Measurements from ENCODE around the gene FUT7. TPM values are rescaled to one million over a fixed set of nuclear protein-coding genes. Genes with fewer than 3 reads are reported as not detected.
A peak's percentile ranks its signal among the peaks of the same experiment; 100 is the strongest.

Gene FUT7
- total RNA-seq, 1 donor from 2014 or later, result not detected

DNA sequence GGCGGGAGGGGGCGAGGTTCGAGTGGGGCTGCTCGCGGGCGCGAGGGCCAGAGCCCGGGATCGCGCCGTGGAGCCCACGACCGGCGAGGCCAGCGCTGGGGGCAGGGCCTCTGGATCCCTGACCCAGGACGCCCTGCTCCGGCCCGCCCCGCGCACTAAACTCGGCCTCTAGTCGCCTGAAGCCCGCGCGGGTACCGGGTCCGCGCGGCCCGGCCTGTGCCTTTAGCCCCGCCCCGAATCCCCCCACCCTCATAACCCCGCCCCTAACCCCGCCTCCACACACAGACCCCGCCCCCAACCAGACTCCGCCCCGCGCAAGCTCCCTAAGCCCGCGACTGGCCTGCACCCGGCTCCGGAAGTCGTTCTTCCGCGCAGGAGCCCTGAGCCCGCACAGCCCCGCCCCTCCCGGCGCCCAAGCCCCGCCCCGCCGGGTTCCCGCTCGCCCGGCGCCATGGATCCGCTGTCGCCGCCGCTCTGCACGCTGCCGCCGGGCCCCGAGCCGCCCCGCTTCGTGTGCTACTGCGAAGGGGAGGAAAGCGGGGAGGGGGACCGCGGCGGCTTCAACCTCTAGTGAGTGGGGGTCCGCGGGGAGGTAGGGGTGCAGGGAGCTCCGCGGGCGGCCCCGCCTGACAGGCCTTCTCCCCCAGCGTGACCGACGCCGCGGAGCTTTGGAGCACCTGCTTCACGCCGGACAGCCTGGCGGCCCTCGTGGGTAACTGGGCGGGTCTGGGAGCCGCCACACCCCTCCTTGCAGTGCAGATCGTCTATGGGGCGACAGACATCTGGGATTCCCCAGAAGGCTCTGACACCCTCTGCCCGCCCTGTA, 39.7 kb downstream of the FUT7 start, which contains the start of gene PAXX:
TSS of gene PAXX (plus strand) at position 430 of the 826 bp plus-strand sequence. CDS start at position 452, 22 bp downstream.
- Mint-ChIP-seq H3K4me1 (ENCODE audit: low read depth) (peaks cover 10% of the 10 kb centered on the region), H3K9me3 (no peaks in the 10 kb centered on the region), H3K4me3 (ENCODE audit: low read depth) (peak within 1 kb of the TSS; percentile 83), H3K27ac (peak within 1 kb of the TSS; percentile 77), H3K27me3 (ENCODE audit: low read depth) (peaks cover 17% of the 10 kb centered on the region), H3K36me3 (ENCODE audit: low read depth) (peaks cover 10% of the 10 kb centered on the region)
- intact Hi-C loops (cut with micrococcal nuclease), result loop anchor here (1.0 to 5.0 kb wide), 3 partner anchors 35 to 201 kb away; partner anchors contain the start of genes ABCA2 and TMEM141
- peak; percentile 93 for DNase-seq (ENCODE audit: low spot score)

DNA sequence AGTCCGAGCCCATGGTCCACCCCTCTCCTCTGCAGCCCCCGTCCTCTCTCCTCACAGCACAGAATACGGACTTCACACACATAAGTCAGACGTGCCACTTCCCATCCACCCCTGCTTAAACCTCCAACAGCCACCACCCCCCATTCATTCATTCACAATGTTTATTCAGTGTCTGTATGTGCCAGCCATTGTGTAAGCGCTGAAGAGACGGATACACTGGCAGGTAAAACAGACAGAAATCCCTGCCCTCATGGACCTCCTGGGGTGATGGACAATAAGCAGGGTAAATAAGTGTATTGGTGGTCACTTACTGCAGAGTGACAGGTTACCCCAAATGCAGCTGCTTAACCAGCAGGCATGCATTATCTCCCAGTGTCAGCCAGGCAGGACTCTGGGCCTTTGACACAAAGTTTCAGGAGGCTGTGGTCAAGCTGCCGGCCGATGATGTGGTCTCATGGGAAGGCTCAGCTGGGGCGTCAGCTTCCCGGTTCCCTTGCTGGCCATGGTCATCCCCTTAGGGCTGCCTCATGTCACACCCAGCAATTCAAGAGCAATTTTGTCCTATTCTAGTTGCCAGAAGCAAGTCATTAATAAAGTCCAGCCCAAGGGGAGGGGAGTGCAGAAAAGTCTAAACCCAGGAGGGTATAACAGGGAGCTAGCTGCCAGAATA, 41.5 kb downstream of the FUT7 start:
- Mint-ChIP-seq H3K4me1 (ENCODE audit: low read depth) (peaks cover 8% of the 10 kb centered on the region), H3K4me3 (ENCODE audit: low read depth) (peak overlapping the region; percentile 78), H3K27ac (peak overlapping the region; percentile 67), H3K36me3 (ENCODE audit: low read depth) (peaks cover 10% of the 10 kb centered on the region), H3K27me3 (ENCODE audit: low read depth) (peaks cover 24% of the 10 kb centered on the region), H3K9me3 (no peaks in the 10 kb centered on the region)
- intact Hi-C loops (cut with micrococcal nuclease), result loop anchor here (5.0 kb wide), 1 partner anchor 37 kb away; the partner anchor contains the start of gene ABCA2
- DNase-seq (ENCODE audit: low spot score), result no peak

DNA sequence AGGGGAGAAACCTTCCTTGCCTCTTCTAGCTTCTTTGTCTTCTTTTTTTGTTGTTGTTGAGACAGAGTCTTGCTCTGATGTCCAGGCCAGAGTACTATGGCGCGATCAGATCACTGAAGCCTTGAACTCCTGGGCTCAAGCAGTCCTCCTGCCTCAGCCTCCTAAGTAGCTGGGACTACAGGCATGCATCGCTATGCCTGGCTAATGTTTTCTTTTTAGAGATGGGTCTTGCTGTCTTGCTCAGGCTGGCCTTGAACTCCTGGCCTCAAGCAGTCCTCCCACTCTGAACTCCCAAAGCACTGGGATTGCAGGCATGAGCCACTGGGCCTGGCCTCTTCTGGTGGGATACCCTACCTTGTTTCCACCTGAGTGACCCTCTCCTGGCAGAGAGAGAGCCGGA, 43.0 kb downstream of the FUT7 start:
- H3K9me3 Mint-ChIP-seq, result no peaks in the 10 kb centered on the region
- intact Hi-C loops (cut with micrococcal nuclease), result no loop called here
- peaks cover 28% of the 10 kb centered on the region for H3K27me3 Mint-ChIP-seq (ENCODE audit: low read depth)
- no peak for DNase-seq (ENCODE audit: low spot score)
- no peak overlapping the region for H3K4me3 Mint-ChIP-seq (ENCODE audit: low read depth)
- H3K27ac Mint-ChIP-seq, result no peak overlapping the region
- peaks cover 8% of the 10 kb centered on the region for H3K36me3 Mint-ChIP-seq (ENCODE audit: low read depth)
- peaks cover 8% of the 10 kb centered on the region for H3K4me1 Mint-ChIP-seq (ENCODE audit: low read depth)

DNA sequence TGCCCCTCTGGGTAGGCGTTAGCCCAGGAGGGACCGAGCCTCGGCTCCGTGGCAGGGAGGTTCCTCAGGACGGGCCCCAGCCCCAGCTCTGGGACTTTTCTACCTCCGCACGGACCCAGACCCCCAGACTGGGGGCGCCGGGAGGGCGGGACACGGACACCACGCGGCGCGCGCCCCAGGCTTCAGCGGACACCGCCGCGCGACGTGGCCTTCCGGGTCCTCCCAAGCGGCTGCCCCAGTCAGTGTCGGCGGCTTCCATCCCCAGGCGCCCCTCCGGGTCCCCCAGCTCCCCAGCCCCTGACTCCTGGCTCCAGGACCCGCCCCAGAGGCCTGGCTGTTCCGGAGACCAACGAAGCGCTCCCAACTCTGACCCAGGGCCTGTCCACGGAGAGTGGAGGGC, 46.0 kb downstream of the FUT7 start:
- H3K9me3 Mint-ChIP-seq, result no peaks in the 10 kb centered on the region

DNA sequence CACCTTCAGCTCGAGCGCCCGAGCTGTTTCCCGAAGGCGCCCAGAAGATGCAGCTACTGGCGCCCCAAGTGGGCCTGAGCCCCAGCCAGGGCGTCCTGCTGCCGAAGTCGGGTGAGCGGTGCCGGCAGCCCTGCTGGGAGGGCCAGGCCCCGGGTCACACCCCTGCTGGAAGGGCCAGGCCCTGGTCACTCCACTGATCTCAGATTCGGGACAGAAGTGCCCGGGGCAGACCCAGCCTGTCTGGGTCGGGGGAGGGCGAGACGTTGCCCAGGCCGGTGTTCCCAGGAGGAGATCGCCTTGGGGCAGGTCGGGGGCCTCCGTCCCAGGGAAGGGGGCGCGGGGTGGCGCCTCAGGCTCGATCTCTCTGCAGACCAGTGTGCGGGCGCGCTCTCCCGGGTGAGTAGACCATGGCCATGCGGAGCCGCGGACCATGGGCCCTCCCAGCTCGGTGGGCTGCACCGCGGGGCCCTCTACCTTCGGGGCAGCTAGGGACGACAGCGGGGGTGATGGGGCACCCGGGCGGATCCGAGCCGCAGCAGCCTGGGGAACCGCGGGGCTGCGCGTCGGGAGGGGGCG, 46.8 kb downstream of the FUT7 start:
- peaks cover 28% of the 10 kb centered on the region for H3K27me3 Mint-ChIP-seq (ENCODE audit: low read depth)
- no peak overlapping the region for H3K27ac Mint-ChIP-seq
- H3K4me3 Mint-ChIP-seq (ENCODE audit: low read depth), result no peak overlapping the region
- no peaks in the 10 kb centered on the region for H3K9me3 Mint-ChIP-seq
- intact Hi-C loops (cut with micrococcal nuclease), result no loop called here
- no peaks in the 10 kb centered on the region for H3K36me3 Mint-ChIP-seq (ENCODE audit: low read depth)
- DNase-seq (ENCODE audit: low spot score), result no peak
- H3K4me1 Mint-ChIP-seq (ENCODE audit: low read depth), result no peaks in the 10 kb centered on the region

More for the DNA sequence above, 46.0 kb downstream of the FUT7 start:
- Mint-ChIP-seq H3K4me3 (ENCODE audit: low read depth) (no peak overlapping the region), H3K4me1 (ENCODE audit: low read depth) (no peaks in the 10 kb centered on the region), H3K36me3 (ENCODE audit: low read depth) (no peaks in the 10 kb centered on the region), H3K27ac (no peak overlapping the region), H3K27me3 (ENCODE audit: low read depth) (peaks cover 30% of the 10 kb centered on the region)
- DNase-seq (ENCODE audit: low spot score), result no peak
- intact Hi-C loops (cut with micrococcal nuclease), result no loop called here

DNA sequence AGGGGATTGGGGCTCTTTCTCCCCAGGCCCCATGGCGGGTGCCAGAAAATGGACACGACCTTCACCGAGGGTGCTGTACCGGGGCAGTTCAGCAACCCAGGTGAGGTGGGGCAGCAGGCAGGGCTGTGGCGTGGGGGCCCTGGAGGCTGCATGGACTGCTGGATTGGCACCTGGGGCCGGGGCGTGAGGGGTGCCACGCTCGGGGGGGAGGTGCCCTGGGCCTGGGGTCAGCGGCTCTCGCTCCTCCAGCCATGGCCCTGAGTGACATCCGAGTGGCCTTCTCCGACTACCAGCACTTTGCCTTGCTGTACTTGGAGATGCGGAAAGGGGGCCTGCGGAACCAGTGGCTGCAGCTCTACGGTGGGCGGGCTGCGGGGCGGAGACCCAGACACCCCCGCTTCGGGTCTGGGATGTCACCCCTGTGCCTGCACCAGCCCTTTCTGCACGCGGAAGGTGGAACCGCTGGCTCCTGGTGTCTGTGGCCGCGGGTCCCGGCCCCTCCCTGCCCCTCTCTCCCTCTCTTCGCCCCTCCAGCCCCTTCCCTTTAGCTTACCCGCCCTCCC, 47.3 kb downstream of the FUT7 start:
- intact Hi-C loops (cut with micrococcal nuclease), result no loop called here
- Mint-ChIP-seq H3K36me3 (ENCODE audit: low read depth) (no peaks in the 10 kb centered on the region), H3K9me3 (no peaks in the 10 kb centered on the region), H3K4me1 (ENCODE audit: low read depth) (no peaks in the 10 kb centered on the region), H3K4me3 (ENCODE audit: low read depth) (no peak overlapping the region), H3K27ac (no peak overlapping the region), H3K27me3 (ENCODE audit: low read depth) (peaks cover 24% of the 10 kb centered on the region)
- DNase-seq (ENCODE audit: low spot score), result no peak

DNA sequence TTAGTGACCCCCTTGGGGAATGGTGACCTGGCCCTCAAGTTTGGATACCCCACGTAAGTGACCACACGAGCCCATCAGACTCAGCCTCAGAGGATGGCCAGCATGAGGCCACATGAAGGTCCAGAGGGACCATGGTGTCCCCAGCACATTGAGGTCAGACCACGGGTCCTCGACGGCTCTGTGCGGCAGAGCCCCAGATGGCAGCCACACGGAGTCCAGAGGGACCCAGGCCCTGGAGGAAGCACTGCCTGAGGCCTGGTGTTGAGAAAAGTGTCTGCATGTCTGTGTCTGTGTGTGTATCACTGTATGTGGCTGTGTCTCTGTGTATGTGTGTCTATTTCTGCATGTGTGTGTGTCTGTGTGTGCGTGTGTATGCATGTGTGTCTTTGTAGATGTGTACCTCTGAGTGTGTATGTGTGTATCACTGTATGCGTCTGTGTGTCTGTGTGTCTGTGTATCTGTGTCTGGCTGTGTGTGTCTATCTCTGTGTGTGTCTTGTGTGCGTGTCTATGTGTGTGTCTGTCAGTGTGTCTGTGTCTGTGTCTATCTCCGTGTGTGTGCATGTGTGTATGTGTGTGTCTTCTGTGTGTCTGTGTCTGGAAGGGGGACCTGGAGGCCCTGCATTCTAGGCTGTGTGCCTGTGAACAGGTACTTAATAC, 48.1 kb downstream of the FUT7 start:
- intact Hi-C loops (cut with micrococcal nuclease), result no loop called here
- H3K36me3 Mint-ChIP-seq (ENCODE audit: low read depth), result no peaks in the 10 kb centered on the region
- H3K27me3 Mint-ChIP-seq (ENCODE audit: low read depth), result peaks cover 21% of the 10 kb centered on the region
- H3K4me1 Mint-ChIP-seq (ENCODE audit: low read depth), result no peaks in the 10 kb centered on the region
- H3K4me3 Mint-ChIP-seq (ENCODE audit: low read depth), result no peak overlapping the region
- no peak overlapping the region for H3K27ac Mint-ChIP-seq
- no peaks in the 10 kb centered on the region for H3K9me3 Mint-ChIP-seq
- DNase-seq (ENCODE audit: low spot score), result no peak

DNA sequence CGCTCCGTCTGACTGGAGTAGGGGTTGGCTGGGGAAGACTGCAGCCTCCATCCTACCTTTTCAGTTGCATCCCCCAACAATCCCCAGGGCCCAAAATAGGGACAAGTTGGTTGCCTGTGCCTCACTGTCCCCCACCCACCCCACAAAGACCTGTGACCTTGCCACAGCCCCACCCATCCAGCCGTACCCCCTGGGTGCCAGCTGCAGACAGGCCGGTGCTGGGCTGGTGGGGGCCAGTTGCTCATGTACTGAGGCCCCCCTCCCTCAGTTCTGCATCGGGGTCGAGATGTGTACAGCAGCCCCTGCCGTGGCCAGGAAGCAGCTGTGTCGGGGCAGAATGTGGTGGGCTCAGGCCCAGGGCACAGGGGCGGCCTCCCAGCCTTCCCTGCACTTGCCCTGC, 48.7 kb downstream of the FUT7 start:
- intact Hi-C loops (cut with micrococcal nuclease), result no loop called here
- H3K4me3 Mint-ChIP-seq (ENCODE audit: low read depth), result no peak overlapping the region
- H3K9me3 Mint-ChIP-seq, result no peaks in the 10 kb centered on the region
- H3K36me3 Mint-ChIP-seq (ENCODE audit: low read depth), result no peaks in the 10 kb centered on the region
- no peaks in the 10 kb centered on the region for H3K4me1 Mint-ChIP-seq (ENCODE audit: low read depth)
- H3K27ac Mint-ChIP-seq, result no peak overlapping the region
- DNase-seq (ENCODE audit: low spot score), result no peak
- peaks cover 21% of the 10 kb centered on the region for H3K27me3 Mint-ChIP-seq (ENCODE audit: low read depth)

DNA sequence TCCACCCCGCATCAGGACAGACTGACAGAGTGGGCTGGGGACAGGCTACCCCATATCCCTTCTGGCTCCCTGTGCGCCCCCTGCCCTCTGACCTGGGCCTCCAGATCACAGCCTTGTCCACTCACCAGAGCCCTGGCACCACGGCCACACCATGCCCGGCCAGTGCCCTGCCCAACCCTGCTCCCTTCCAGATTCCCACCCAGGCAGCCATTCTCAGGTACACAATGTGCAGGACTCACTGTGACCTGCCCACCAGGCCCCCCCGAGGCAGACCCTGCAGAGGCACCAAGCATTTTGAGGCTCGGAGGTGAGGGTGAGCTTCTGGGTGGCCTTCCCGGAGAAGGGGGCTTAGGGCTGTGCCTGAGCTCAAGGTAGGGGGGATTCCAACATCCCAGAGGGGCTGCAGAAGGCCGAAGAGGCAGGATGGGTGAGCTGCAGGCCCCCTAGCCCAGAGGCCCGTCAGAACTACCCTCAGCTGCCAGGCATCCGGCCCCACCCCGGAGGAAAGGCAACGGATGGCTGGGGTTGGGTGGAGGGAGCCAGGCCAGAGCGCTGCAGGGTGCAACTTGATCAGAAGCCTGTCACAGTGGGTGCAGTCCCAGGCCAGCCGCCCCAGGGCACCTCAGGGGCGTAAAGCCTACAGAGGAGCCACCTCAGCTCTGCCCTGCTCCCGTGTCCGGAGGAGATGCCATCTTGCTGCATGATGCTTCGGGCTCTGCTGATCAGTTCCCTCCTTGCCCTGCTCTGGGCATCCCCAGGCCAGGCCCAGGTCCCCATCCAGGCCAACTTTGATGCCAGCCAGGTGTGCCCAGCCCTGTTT, 49.4 kb downstream of the FUT7 start, which contains the start of gene LCNL1:
TSS of gene LCNL1 (plus strand) at position 762 of the 820 bp plus-strand sequence. CDS start 594 bp downstream, outside the sequence.
- Mint-ChIP-seq H3K4me3 (ENCODE audit: low read depth) (no peak within 1 kb of the TSS), H3K36me3 (ENCODE audit: low read depth) (no peaks in the 10 kb centered on the region), H3K9me3 (no peaks in the 10 kb centered on the region), H3K27ac (no peak within 1 kb of the TSS), H3K27me3 (ENCODE audit: low read depth) (peaks cover 15% of the 10 kb centered on the region), H3K4me1 (ENCODE audit: low read depth) (no peaks in the 10 kb centered on the region)
- no peak for DNase-seq (ENCODE audit: low spot score)
- intact Hi-C loops (cut with micrococcal nuclease), result no loop called here

DNA sequence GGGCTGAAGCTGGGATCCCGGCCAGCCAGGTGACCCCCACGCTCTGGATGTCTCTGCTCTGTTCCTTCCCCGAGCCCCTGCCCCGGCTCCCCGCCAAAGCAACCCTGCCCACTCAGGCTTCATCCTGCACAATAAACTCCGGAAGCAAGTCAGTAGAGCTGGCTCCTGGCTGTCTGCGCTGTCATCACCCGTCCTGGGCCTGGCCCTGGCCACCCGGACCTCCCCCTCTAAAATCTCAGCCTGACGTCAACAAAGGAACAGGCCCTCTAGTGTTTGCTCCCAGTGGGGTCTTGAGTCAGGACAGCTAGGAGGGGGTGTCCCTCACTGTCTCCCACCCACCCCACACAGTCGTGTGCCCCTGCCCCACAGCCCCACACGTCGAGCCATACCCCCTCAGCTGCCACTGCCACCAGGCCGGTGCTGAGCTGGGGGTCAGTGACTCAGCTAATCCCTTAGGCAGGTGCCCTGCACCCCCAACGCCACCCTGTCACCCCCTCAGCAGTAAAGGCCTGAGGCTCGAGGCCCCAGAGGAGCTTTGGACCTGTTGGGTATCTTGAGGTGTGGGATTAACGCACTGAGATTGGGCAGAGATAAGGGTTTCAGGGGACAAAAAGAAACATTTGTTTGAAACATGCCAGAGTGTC, 50.2 kb downstream of the FUT7 start:
- Mint-ChIP-seq H3K9me3 (no peaks in the 10 kb centered on the region), H3K4me1 (ENCODE audit: low read depth) (no peaks in the 10 kb centered on the region), H3K36me3 (ENCODE audit: low read depth) (no peaks in the 10 kb centered on the region), H3K27me3 (ENCODE audit: low read depth) (peaks cover 11% of the 10 kb centered on the region), H3K4me3 (ENCODE audit: low read depth) (no peak overlapping the region), H3K27ac (no peak overlapping the region)
- DNase-seq (ENCODE audit: low spot score), result no peak
- intact Hi-C loops (cut with micrococcal nuclease), result no loop called here

DNA sequence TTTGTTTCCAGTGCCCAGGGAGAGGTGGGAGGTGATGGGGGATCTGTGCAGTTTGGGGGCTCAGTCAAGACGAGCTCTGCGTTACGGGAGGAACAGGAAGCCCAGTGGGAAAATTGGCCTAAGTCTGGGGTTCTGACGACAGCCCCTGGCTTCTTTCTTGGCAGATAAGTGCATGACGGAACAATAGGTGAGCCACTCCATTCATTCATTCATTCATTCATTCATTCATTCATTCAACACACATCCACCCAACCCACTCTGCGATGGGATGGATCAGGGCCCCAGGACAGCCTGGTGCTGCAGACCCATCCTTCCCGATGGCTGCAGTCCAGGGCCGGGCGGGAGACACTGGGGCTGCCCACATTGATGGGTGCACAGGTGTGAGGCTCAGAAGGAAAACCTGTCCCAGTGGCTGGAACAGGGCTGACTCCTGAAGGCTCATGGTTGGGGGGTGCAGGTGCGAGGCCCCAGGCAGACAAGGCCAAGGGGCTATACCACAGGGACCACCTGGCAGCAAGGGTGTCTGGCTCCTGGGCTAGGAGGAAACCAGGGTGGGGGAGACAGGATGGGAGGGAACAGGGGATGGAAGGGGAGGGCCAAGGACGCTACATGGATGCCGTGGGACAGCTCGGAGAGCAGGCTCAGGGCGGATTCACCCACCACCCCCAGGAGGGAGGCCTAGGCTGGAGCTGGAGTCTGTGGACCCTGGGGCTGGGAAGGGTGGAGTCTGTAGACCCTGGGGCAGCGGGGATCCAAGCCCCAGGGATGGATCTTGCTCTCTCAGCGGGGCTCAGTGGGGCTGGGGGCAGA, 51.0 kb downstream of the FUT7 start:
- Mint-ChIP-seq H3K9me3 (no peaks in the 10 kb centered on the region), H3K4me3 (ENCODE audit: low read depth) (no peak overlapping the region), H3K27ac (no peak overlapping the region), H3K27me3 (ENCODE audit: low read depth) (peaks cover 6% of the 10 kb centered on the region), H3K36me3 (ENCODE audit: low read depth) (no peaks in the 10 kb centered on the region), H3K4me1 (ENCODE audit: low read depth) (no peaks in the 10 kb centered on the region)
- intact Hi-C loops (cut with micrococcal nuclease), result no loop called here
- no peak for DNase-seq (ENCODE audit: low spot score)

Data from activated T-helper 2 cell treated with anti-CD3 and anti-CD28 coated beads, Interferon-gamma antibody, Interleukin-2, Interleukin-4, amounts not matched to agents 10 μg/mL and 5 μg/mL and 100 μg/mL, durations not matched to agents 14 hours and 24 hours and 36 hours (primary cell).